ENCODE measurements around the gene ZMYM4.
A peak's percentile ranks its signal among the peaks of the same experiment; 100 is the strongest.

ZMYM4 gene

GRCh38 chr1:35255276-35255675, 13.2 kb upstream of the ZMYM4 start:
- Histone ChIP-seq H4K8ac (ENCODE audit: low read depth, low read length) (no peak overlapping the region), H3K9ac (ENCODE audit: low read length) (no peak overlapping the region), H3K27me3 (ENCODE audit: insufficient read depth, low read length, poor library complexity) (no peaks in the 10 kb centered on the region), H2AK5ac (ENCODE audit: low read length) (no peak overlapping the region), H3K56ac (ENCODE audit: low read length) (no peak overlapping the region), H3K4me3 (ENCODE audit: low read length) (no peak overlapping the region), H3K79me1 (ENCODE audit: low read length) (no peaks in the 10 kb centered on the region), H3K79me2 (ENCODE audit: control insufficient read depth, insufficient read depth, low read length) (no peaks in the 10 kb centered on the region), H3K27ac (ENCODE audit: low read depth, low read length) (no peak overlapping the region), H3K4ac (ENCODE audit: low read depth, low read length) (no peak overlapping the region), H2BK120ac (ENCODE audit: low read depth, low read length) (no peak overlapping the region), H2BK15ac (replicated peaks; ENCODE audit: low read depth) (no peak overlapping the region), H3K4me1 (ENCODE audit: control insufficient read depth, low read depth, low read length) (no peaks in the 10 kb centered on the region), H2BK5ac (ENCODE audit: low read length) (no peak overlapping the region), H3K23ac (ENCODE audit: low read length) (no peak overlapping the region), H3K36me3 (ENCODE audit: control insufficient read depth, insufficient read depth, low read length) (no peaks in the 10 kb centered on the region), H4K5ac (ENCODE audit: low read length) (no peak overlapping the region), H3K4me2 (ENCODE audit: low read length) (no peak overlapping the region), H3K18ac (ENCODE audit: low read length) (no peak overlapping the region)
- WGBS (ENCODE audit: extremely low coverage, insufficient coverage, low lambda C conversion rate), result 100% methylated on average over 2 of the region's 4 CpGs
- DNase-seq, result no peak

- DNase-seq, result no peak
- no peak overlapping the region for H3K4me2 ChIP-seq (ENCODE audit: low read length)
- no peaks in the 10 kb centered on the region for H3K27me3 ChIP-seq (ENCODE audit: insufficient read depth, low read length, poor library complexity)
- no peak overlapping the region for H2BK15ac ChIP-seq (replicated peaks; ENCODE audit: low read depth)
- no peak overlapping the region for H3K56ac ChIP-seq (ENCODE audit: low read length)
- WGBS (ENCODE audit: extremely low coverage, insufficient coverage, low lambda C conversion rate), result no CpG with 5 or more reads among the region's 1 CpG
- no peak overlapping the region for H4K8ac ChIP-seq (ENCODE audit: low read depth, low read length)
- H2BK120ac ChIP-seq (ENCODE audit: low read depth, low read length), result no peak overlapping the region
- H2AK5ac ChIP-seq (ENCODE audit: low read length), result no peak overlapping the region
- H3K18ac ChIP-seq (ENCODE audit: low read length), result no peak overlapping the region
- no peak overlapping the region for H3K27ac ChIP-seq (ENCODE audit: low read depth, low read length)
- H3K23ac ChIP-seq (ENCODE audit: low read length), result no peak overlapping the region
- no peak overlapping the region for H4K5ac ChIP-seq (ENCODE audit: low read length)
- H2BK5ac ChIP-seq (ENCODE audit: low read length), result no peak overlapping the region
- no peaks in the 10 kb centered on the region for H3K79me2 ChIP-seq (ENCODE audit: control insufficient read depth, insufficient read depth, low read length)
- H3K36me3 ChIP-seq (ENCODE audit: control insufficient read depth, insufficient read depth, low read length), result no peaks in the 10 kb centered on the region
- H3K9ac ChIP-seq (ENCODE audit: low read length), result no peak overlapping the region
- no peaks in the 10 kb centered on the region for H3K4me1 ChIP-seq (ENCODE audit: control insufficient read depth, low read depth, low read length)
- H3K4ac ChIP-seq (ENCODE audit: low read depth, low read length), result no peak overlapping the region
- H3K79me1 ChIP-seq (ENCODE audit: low read length), result no peaks in the 10 kb centered on the region
- H3K4me3 ChIP-seq (ENCODE audit: low read length), result no peak overlapping the region
Observed at GRCh38 chr1:35259561-35259960, 8.9 kb upstream of the ZMYM4 start.

GRCh38 chr1:35261412-35262120, 6.9 kb upstream of the ZMYM4 start:
- Histone ChIP-seq H2AK5ac (ENCODE audit: low read length) (no peak overlapping the region), H3K27me3 (ENCODE audit: insufficient read depth, low read length, poor library complexity) (no peaks in the 10 kb centered on the region), H3K23ac (ENCODE audit: low read length) (no peak overlapping the region), H3K27ac (ENCODE audit: low read depth, low read length) (no peak overlapping the region), H2BK15ac (replicated peaks; ENCODE audit: low read depth) (no peak overlapping the region), H3K9ac (ENCODE audit: low read length) (no peak overlapping the region), H4K8ac (ENCODE audit: low read depth, low read length) (no peak overlapping the region), H3K18ac (ENCODE audit: low read length) (no peak overlapping the region), H3K79me2 (ENCODE audit: control insufficient read depth, insufficient read depth, low read length) (no peaks in the 10 kb centered on the region), H2BK120ac (ENCODE audit: low read depth, low read length) (no peak overlapping the region), H3K4me1 (ENCODE audit: control insufficient read depth, low read depth, low read length) (no peaks in the 10 kb centered on the region), H2BK5ac (ENCODE audit: low read length) (no peak overlapping the region), H3K4me2 (ENCODE audit: low read length) (no peak overlapping the region), H3K79me1 (ENCODE audit: low read length) (no peaks in the 10 kb centered on the region), H4K5ac (ENCODE audit: low read length) (no peak overlapping the region), H3K56ac (ENCODE audit: low read length) (no peak overlapping the region), H3K4ac (ENCODE audit: low read depth, low read length) (no peak overlapping the region), H3K36me3 (ENCODE audit: control insufficient read depth, insufficient read depth, low read length) (no peaks in the 10 kb centered on the region), H3K4me3 (ENCODE audit: low read length) (no peak overlapping the region)
- no CpG with 5 or more reads among the region's 4 CpGs for WGBS (ENCODE audit: extremely low coverage, insufficient coverage, low lambda C conversion rate)
- DNase-seq, result no peak

GRCh38 chr1:35264035-35264434, 4.5 kb upstream of the ZMYM4 start:
- Histone ChIP-seq H2BK15ac (replicated peaks; ENCODE audit: low read depth) (no peak overlapping the region), H3K27me3 (ENCODE audit: insufficient read depth, low read length, poor library complexity) (no peaks in the 10 kb centered on the region), H3K79me1 (ENCODE audit: low read length) (no peaks in the 10 kb centered on the region), H2AK5ac (ENCODE audit: low read length) (no peak overlapping the region), H3K36me3 (ENCODE audit: control insufficient read depth, insufficient read depth, low read length) (no peaks in the 10 kb centered on the region), H2BK5ac (ENCODE audit: low read length) (no peak overlapping the region), H3K79me2 (ENCODE audit: control insufficient read depth, insufficient read depth, low read length) (no peaks in the 10 kb centered on the region), H3K4me3 (ENCODE audit: low read length) (no peak overlapping the region), H3K4me2 (ENCODE audit: low read length) (no peak overlapping the region), H2BK120ac (ENCODE audit: low read depth, low read length) (no peak overlapping the region), H3K4ac (ENCODE audit: low read depth, low read length) (no peak overlapping the region), H4K5ac (ENCODE audit: low read length) (no peak overlapping the region), H3K23ac (ENCODE audit: low read length) (no peak overlapping the region), H3K4me1 (ENCODE audit: control insufficient read depth, low read depth, low read length) (no peaks in the 10 kb centered on the region), H3K9ac (ENCODE audit: low read length) (no peak overlapping the region), H3K27ac (ENCODE audit: low read depth, low read length) (no peak overlapping the region), H3K18ac (ENCODE audit: low read length) (no peak overlapping the region), H4K8ac (ENCODE audit: low read depth, low read length) (no peak overlapping the region), H3K56ac (ENCODE audit: low read length) (no peak overlapping the region)
- no peak for DNase-seq
- no CpG with 5 or more reads among the region's 5 CpGs for WGBS (ENCODE audit: extremely low coverage, insufficient coverage, low lambda C conversion rate)

GRCh38 chr1:35264871-35265270, 3.6 kb upstream of the ZMYM4 start:
- H3K4ac ChIP-seq (ENCODE audit: low read depth, low read length), result no peak overlapping the region
- no peaks in the 10 kb centered on the region for H3K27me3 ChIP-seq (ENCODE audit: insufficient read depth, low read length, poor library complexity)
- no peak overlapping the region for H3K9ac ChIP-seq (ENCODE audit: low read length)
- DNase-seq, result peak; percentile 82
- H3K4me1 ChIP-seq (ENCODE audit: control insufficient read depth, low read depth, low read length), result peaks cover under 1% of the 10 kb centered on the region
- H3K56ac ChIP-seq (ENCODE audit: low read length), result no peak overlapping the region
- no peak overlapping the region for H2BK120ac ChIP-seq (ENCODE audit: low read depth, low read length)
- WGBS (ENCODE audit: extremely low coverage, insufficient coverage, low lambda C conversion rate), result no CpG with 5 or more reads among the region's 6 CpGs
- no peak overlapping the region for H2AK5ac ChIP-seq (ENCODE audit: low read length)
- H3K36me3 ChIP-seq (ENCODE audit: control insufficient read depth, insufficient read depth, low read length), result no peaks in the 10 kb centered on the region
- H3K23ac ChIP-seq (ENCODE audit: low read length), result no peak overlapping the region
- no peak overlapping the region for H2BK5ac ChIP-seq (ENCODE audit: low read length)
- H4K5ac ChIP-seq (ENCODE audit: low read length), result no peak overlapping the region
- H3K18ac ChIP-seq (ENCODE audit: low read length), result peak overlapping the region; percentile 64
- H2BK15ac ChIP-seq (replicated peaks; ENCODE audit: low read depth), result no peak overlapping the region
- H3K4me2 ChIP-seq (ENCODE audit: low read length), result no peak overlapping the region
- H3K79me2 ChIP-seq (ENCODE audit: control insufficient read depth, insufficient read depth, low read length), result peaks cover 7% of the 10 kb centered on the region
- no peak overlapping the region for H3K4me3 ChIP-seq (ENCODE audit: low read length)
- H4K8ac ChIP-seq (ENCODE audit: low read depth, low read length), result no peak overlapping the region
- H3K27ac ChIP-seq (ENCODE audit: low read depth, low read length), result no peak overlapping the region
- H3K79me1 ChIP-seq (ENCODE audit: low read length), result no peaks in the 10 kb centered on the region

GRCh38 chr1:35266306-35266705, 2.2 kb upstream of the ZMYM4 start:
- no peak for DNase-seq
- Histone ChIP-seq H3K4me1 (ENCODE audit: control insufficient read depth, low read depth, low read length) (peaks cover 3% of the 10 kb centered on the region), H4K5ac (ENCODE audit: low read length) (no peak overlapping the region), H2BK5ac (ENCODE audit: low read length) (no peak overlapping the region), H3K79me1 (ENCODE audit: low read length) (no peaks in the 10 kb centered on the region), H3K36me3 (ENCODE audit: control insufficient read depth, insufficient read depth, low read length) (no peaks in the 10 kb centered on the region), H2BK15ac (replicated peaks; ENCODE audit: low read depth) (no peak overlapping the region), H3K27ac (ENCODE audit: low read depth, low read length) (no peak overlapping the region), H3K4me3 (ENCODE audit: low read length) (no peak overlapping the region), H3K4me2 (ENCODE audit: low read length) (no peak overlapping the region), H3K56ac (ENCODE audit: low read length) (no peak overlapping the region), H3K9ac (ENCODE audit: low read length) (no peak overlapping the region), H2BK120ac (ENCODE audit: low read depth, low read length) (no peak overlapping the region), H3K23ac (ENCODE audit: low read length) (no peak overlapping the region), H3K79me2 (ENCODE audit: control insufficient read depth, insufficient read depth, low read length) (peaks cover 21% of the 10 kb centered on the region), H3K4ac (ENCODE audit: low read depth, low read length) (no peak overlapping the region), H2AK5ac (ENCODE audit: low read length) (no peak overlapping the region), H3K18ac (ENCODE audit: low read length) (no peak overlapping the region), H3K27me3 (ENCODE audit: insufficient read depth, low read length, poor library complexity) (no peaks in the 10 kb centered on the region), H4K8ac (ENCODE audit: low read depth, low read length) (no peak overlapping the region)
- WGBS (ENCODE audit: extremely low coverage, insufficient coverage, low lambda C conversion rate), result no CpG with 5 or more reads among the region's 4 CpGs
